ENCODE results near the gene DAB2IP. TPM values are rescaled to one million over a fixed set of nuclear protein-coding genes. Genes with fewer than 3 reads are reported as not detected.

Gene DAB2IP
- total RNA-seq, 1 experiment from 2014 or later = 31.0 TPM

- Histone ChIP-seq H3K9me3 (ENCODE audit: control insufficient read depth in 1 of 2, insufficient read depth in 1 of 2, low read depth in 1 of 2, low read length in 2 of 2) (no peaks in the 10 kb centered on the region), H3K36me3 (ENCODE audit: control insufficient read depth in 1 of 2, insufficient read depth in 2 of 2, low read length in 2 of 2) (no peaks in the 10 kb centered on the region), H3K9ac (ENCODE audit: low read length) (peak overlapping the region; percentile 39), H3K79me2 (ENCODE audit: insufficient read depth, low read length) (peaks cover 17% of the 10 kb centered on the region; the same call in 1 of the 2 replicates), H3K9me2 (ENCODE audit: insufficient read depth) (no peaks in the 10 kb centered on the region), H3K4me1 (ENCODE audit: control insufficient read depth in 1 of 2, insufficient read depth in 2 of 2, low read length in 2 of 2) (peaks cover 38 to 54% of the 10 kb centered on the region in 2 experiments), H3K27ac (ENCODE audit: low read depth, low read length) (peak overlapping the region; percentile 51), H2AFZ (ENCODE audit: low read depth, low read length, poor library complexity, severe bottlenecking) (no peak overlapping the region), H3K4me3 (replicated peaks in 1 of 2; ENCODE audit: low read depth in 1 of 2, low read length in 2 of 2) (no peak overlapping the region), H3K27me3 (ENCODE audit: insufficient read depth, low read length) (no peaks in the 10 kb centered on the region), H4K20me1 (ENCODE audit: insufficient read depth) (no peaks in the 10 kb centered on the region), H3K4me2 (ENCODE audit: low read length) (peak overlapping the region; percentile 60)
- ChIA-PET RAD21 (ENCODE audit: low non-redundant PET in 1 of 2, low total read pairs in 2 of 2, uncharacterized antibody in 2 of 2, unreplicated experiment in 2 of 2) (interaction anchor here in 1 of 2 experiments (0.5 kb wide), 1 partner anchor 1432 kb away, joined by 3 read pairs; no protein-coding TSS in a partner anchor), POLR2A (no interaction called here), CTCF (no interaction called here)
- BruUV-seq (replicated peaks) = no TSS peak
- TF ChIP-seq SP1 (IDR thresholded peaks at IDR 0.05; ENCODE audit: low read depth) (no peak), ATF3 (IDR thresholded peaks at IDR 0.05) (no peak), ZNF274 (IDR thresholded peaks at IDR 0.05; ENCODE audit: low read depth, low read length) (no peak), ZFX (IDR thresholded peaks at IDR 0.05) (no peak), EZH2phosphoT487 (IDR thresholded peaks at IDR 0.05; ENCODE audit: borderline replicate concordance) (no peak), MAX (IDR thresholded peaks at IDR 0.05) (no peak), SIN3A (IDR thresholded peaks at IDR 0.05; ENCODE audit: low read depth) (no peak), CEBPB (IDR thresholded peaks at IDR 0.05; ENCODE audit: low read depth) (no peak), POLR2A (IDR thresholded peaks at IDR 0.05; ENCODE audit: borderline replicate concordance, extremely low read depth, insufficient read depth, insufficient read length) (no peak), ELF1 (IDR thresholded peaks at IDR 0.05; ENCODE audit: borderline replicate concordance, low read depth) (no peak), SRF (IDR thresholded peaks at IDR 0.05; ENCODE audit: low read depth) (no peak), FOSL1 (IDR thresholded peaks at IDR 0.05; ENCODE audit: low read depth) (no peak)
- TF ChIP-seq, protein P1, sequence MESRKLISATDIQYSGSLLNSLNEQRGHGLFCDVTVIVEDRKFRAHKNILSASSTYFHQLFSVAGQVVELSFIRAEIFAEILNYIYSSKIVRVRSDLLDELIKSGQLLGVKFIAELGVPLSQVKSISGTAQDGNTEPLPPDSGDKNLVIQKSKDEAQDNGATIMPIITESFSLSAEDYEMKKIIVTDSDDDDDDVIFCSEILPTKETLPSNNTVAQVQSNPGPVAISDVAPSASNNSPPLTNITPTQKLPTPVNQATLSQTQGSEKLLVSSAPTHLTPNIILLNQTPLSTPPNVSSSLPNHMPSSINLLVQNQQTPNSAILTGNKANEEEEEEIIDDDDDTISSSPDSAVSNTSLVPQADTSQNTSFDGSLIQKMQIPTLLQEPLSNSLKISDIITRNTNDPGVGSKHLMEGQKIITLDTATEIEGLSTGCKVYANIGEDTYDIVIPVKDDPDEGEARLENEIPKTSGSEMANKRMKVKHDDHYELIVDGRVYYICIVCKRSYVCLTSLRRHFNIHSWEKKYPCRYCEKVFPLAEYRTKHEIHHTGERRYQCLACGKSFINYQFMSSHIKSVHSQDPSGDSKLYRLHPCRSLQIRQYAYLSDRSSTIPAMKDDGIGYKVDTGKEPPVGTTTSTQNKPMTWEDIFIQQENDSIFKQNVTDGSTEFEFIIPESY (IDR thresholded peaks at IDR 0.05; ENCODE audit: extremely low read depth, insufficient replicate concordance, low read length) = no peak
- intact Hi-C loops (cut with micrococcal nuclease) = no loop called here
- ATAC-seq = peak; percentile 89
- DNase-seq (ENCODE audit: low read depth, low spot score) = peak; percentile 57
Observed at GRCh38 chr9:121750715-121751623, 99.5 kb downstream of the DAB2IP start.

All from HCT116 (cell line).